ENCODE measurements around the gene KCNJ4.
"Not testable (repeated sequence)": the region's sequence is repeated elsewhere in the genome, so short reads cannot be mapped to it uniquely, and the experiment has no call there.

Gene KCNJ4

DNA sequence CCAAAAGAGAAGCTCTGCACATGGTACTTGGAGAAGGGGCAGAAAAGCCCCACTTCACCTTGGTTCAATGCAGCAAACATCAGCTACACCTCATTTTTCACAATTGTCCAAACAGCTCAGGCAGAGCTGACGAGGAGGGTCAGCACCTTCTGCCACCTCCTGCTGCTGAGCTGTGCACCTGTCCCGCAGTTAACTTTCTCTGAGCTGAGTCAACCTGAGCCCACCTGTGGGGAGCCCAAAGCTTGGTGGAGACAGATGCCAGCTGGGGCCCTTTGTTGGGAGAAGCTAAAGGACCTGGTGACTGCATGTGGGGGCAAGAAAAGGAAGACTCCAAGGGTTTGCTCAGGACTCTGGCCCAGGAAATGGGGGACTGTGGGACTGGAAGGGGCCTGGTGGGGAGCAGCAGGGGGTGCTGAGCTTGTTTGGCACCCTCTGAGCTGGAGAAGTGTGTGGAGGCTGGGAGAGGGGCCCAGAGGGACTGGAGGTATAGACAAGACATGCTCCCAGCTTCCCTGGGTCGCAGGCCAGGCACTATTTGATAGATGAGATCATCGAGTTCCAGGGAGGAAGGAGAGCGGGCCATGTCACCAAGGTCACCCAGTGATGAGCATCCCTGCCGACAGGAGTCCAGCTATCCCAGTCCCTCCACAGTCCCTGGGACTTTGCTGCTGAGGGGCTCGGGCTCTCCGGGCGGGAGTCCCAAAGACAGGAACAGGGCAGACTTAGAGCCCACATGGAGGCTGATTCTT lies 53.5 kb downstream of the KCNJ4 start:
- ATAC-seq = no peak
- Mint-ChIP-seq H3K27me3 (no peaks in the 10 kb centered on the region), H3K9me3 (no peaks in the 10 kb centered on the region), H3K4me1 (peaks cover 23% of the 10 kb centered on the region), H3K36me3 (peaks cover 7% of the 10 kb centered on the region), H3K27ac (no peak overlapping the region), H3K4me3 (no peak overlapping the region)

GRCh38 chr22:38400256-38400655 lies 54.7 kb downstream of the KCNJ4 start:
- not testable (repeated sequence) for H3K4me3 Mint-ChIP-seq, H3K27me3 Mint-ChIP-seq, H3K9me3 Mint-ChIP-seq, ATAC-seq, H3K27ac Mint-ChIP-seq
- H3K36me3 Mint-ChIP-seq = peaks cover 11% of the 10 kb centered on the region
- peaks cover 36% of the 10 kb centered on the region for H3K4me1 Mint-ChIP-seq

DNA sequence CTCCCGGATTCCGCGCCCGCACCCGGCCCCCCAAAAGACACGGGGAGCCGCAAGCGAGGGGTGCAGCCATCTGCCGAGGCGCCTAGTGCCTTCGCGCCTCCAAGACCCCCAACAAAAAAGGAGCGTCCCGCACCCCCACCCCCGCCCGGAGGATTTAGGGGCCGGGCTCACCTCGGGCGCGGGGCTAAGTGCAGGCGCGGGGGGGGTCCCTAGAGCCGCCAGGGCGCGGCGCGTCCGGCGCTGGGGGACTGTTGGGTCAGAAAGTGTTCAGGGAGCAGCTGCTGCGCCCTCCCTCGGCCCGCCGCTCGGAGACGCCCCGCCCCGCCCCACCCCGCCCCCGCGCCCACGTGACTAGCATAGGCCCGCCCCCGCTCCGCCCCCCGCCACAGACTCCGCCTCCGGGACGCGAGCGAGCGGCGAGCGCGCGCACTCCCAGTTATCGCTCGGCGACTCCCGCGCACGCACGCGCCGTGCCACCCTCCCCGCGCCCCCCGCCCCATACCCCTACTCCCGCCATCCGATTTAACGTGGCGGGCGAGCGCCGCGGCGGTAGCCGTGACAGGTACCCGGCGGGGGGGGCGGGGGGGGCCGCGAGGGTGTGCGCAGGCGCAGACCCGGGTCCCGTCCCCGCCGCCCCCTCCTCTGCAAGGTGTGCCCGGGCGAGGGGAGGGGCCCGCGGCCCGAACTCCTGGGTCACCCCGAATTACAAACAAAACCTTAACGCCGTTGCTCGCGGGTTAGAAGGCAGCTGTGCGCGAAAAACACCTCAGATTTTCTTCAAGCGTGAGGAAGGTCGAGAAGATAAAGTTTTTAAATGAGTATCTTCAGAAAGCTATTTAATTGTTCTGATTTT lies 56.2 kb downstream of the KCNJ4 start:
- Mint-ChIP-seq H3K36me3 (peaks cover 11% of the 10 kb centered on the region), H3K4me3 (peak overlapping the region; percentile 96), H3K9me3 (no peaks in the 10 kb centered on the region), H3K4me1 (peaks cover 50% of the 10 kb centered on the region), H3K27ac (peak overlapping the region; percentile 92), H3K27me3 (no peaks in the 10 kb centered on the region)
- ATAC-seq = peak; percentile 86

DNA sequence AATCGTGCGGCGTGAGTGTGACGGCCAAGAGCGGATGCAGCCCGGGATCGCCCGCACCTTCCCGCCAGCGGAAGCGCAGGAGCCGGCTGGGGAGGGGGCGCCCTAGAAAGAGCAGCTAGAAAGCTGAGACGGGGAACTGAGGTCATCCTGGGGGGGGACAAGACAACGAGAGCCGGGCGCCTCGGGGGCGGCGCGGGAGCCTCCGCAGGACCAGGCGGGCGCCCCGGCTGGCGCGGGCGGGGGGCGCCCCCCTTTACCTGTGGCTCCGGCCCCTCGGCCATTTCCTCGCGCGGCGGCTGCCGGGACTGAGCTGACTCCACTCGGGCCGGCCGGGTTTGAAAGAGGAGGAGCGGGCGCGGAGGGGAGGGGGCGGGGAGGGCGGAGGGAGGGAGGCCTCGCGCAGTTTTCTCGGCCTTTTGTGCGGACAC lies 56.8 kb downstream of the KCNJ4 start:
- Mint-ChIP-seq H3K4me3 (peak overlapping the region; percentile 96), H3K27ac (peak overlapping the region; percentile 92), H3K4me1 (peaks cover 50% of the 10 kb centered on the region), H3K36me3 (peaks cover 11% of the 10 kb centered on the region)
- peak; percentile 67 for ATAC-seq
- not testable (repeated sequence) for H3K9me3 Mint-ChIP-seq, H3K27me3 Mint-ChIP-seq

DNA sequence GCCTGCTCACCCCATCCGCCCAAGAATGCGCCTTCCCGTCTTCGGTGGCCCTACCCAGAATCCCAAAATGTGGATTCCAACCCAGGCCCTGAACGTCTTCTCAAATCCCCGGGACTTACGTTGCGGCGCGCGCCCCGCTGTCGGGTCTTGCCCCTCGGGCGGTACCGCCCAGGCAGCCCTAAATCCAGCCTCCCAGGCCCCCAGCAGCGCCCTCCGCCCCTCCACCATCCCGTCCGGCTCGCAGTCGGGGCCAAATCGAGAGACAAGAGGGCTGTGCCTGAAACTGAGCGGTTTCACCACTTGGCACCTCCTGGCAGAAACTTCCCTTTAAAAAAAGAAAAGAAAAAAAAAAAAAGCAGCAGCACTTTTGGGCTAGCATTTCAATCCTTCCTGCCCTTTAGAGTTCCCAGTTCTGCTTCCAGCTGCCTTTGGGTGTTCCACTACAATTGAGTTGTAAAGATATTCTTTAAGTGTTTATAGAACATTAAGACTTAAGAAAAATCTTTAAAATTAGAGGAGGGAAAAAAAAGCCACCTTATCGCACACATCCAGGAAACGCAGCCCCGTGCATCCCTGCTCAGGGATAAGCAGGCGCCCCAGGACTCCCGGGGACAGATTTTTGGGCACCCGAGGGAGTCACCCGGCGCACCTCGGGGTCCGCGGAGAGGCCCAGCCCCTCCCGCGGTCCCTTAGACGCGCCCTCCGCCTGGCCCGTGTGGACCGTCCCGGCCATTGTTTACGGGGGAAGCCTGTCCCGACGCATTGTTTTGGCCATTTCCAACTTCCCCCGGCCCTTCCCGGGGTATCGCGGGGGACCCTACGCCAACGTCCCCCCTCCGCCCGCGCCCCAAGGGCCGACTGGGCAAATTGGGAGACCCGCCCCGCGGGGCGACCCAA lies 57.6 kb downstream of the KCNJ4 start:
- Mint-ChIP-seq H3K27me3 (no peaks in the 10 kb centered on the region), H3K4me1 (peaks cover 49% of the 10 kb centered on the region), H3K36me3 (peaks cover 11% of the 10 kb centered on the region), H3K9me3 (no peaks in the 10 kb centered on the region), H3K4me3 (peak overlapping the region; percentile 96), H3K27ac (peak overlapping the region; percentile 92)
- ATAC-seq = peak; percentile 61

DNA sequence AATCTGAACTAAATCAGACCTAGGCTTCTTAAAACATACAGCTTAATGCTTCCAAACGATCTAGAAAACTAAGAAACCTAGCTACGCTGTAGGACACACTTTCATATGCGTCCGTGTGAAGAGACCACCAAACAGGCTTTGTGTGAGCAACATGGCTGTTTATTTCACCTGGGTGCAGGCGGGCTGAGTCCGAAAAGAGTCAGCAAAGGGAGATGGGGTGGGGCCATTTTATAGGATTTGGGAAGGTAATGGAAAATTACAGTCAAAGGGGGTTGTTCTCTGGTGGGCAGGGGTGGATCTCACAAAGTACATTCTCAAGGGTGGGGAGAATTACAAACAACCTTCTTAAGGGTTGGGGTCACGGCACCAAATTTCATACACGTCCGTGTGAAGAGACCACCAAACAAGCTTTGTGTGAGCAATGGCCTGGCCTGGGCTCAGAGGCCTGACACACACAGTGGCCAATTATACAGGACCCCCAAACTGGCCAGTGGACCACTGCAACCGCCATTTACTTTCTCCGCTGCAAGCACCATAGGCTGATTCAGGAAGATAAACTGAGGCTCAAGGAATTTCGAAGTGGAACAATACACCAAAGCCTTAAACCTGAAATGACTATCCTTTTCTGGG lies 58.4 kb downstream of the KCNJ4 start:
- H3K27me3 Mint-ChIP-seq, ATAC-seq, H3K9me3 Mint-ChIP-seq: not testable (repeated sequence)
- H3K4me3 Mint-ChIP-seq = peak overlapping the region; percentile 96
- peak overlapping the region; percentile 92 for H3K27ac Mint-ChIP-seq
- H3K36me3 Mint-ChIP-seq = peaks cover 11% of the 10 kb centered on the region
- peaks cover 48% of the 10 kb centered on the region for H3K4me1 Mint-ChIP-seq

GRCh38 chr22:38395944-38396343 lies 59.1 kb downstream of the KCNJ4 start:
- H3K4me1 Mint-ChIP-seq = peaks cover 51% of the 10 kb centered on the region
- not testable (repeated sequence) for ATAC-seq, H3K27me3 Mint-ChIP-seq, H3K9me3 Mint-ChIP-seq
- peak overlapping the region; percentile 92 for H3K27ac Mint-ChIP-seq
- H3K4me3 Mint-ChIP-seq = peak overlapping the region; percentile 96
- H3K36me3 Mint-ChIP-seq = peaks cover 11% of the 10 kb centered on the region

GRCh38 chr22:38394929-38395624 lies 59.9 kb downstream of the KCNJ4 start:
- peak overlapping the region; percentile 92 for H3K27ac Mint-ChIP-seq
- peaks cover 60% of the 10 kb centered on the region for H3K4me1 Mint-ChIP-seq
- H3K4me3 Mint-ChIP-seq = peak overlapping the region; percentile 96
- H3K36me3 Mint-ChIP-seq = peaks cover 11% of the 10 kb centered on the region
- peak; percentile 40 for ATAC-seq
- H3K27me3 Mint-ChIP-seq, H3K9me3 Mint-ChIP-seq: not testable (repeated sequence)

DNA sequence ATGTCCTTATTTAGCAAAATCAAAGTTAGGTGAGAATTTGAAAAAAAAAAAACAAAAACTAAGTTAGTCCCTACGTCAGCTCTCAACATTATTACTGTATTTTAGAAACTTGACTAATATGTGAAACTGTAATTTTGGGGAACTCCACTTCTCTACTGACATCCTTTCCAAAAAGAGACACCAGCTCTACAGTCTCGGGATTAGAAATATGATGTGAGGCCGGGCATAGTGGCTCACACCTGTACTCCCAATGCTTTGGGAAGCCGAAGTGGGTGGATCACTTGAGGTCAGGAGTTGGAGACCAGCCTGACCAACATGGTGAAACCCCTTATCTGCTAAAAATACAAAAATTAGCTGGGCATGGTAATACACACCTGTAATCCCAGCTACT lies 65.6 kb downstream of the KCNJ4 start:
- peak overlapping the region; percentile 56 for H3K27ac Mint-ChIP-seq

GRCh38 chr22:38388506-38389427 lies 66.2 kb downstream of the KCNJ4 start:
- ATAC-seq, H3K27me3 Mint-ChIP-seq, H3K9me3 Mint-ChIP-seq, H3K36me3 Mint-ChIP-seq: not testable (repeated sequence)
- Mint-ChIP-seq H3K4me1 (peaks cover 47% of the 10 kb centered on the region), H3K4me3 (peak overlapping the region; percentile 44), H3K27ac (peak overlapping the region; percentile 56)

More for the DNA sequence above, 65.6 kb downstream of the KCNJ4 start:
- H3K27me3 Mint-ChIP-seq, H3K36me3 Mint-ChIP-seq, H3K9me3 Mint-ChIP-seq: not testable (repeated sequence)
- peak; percentile 78 for ATAC-seq
- H3K4me1 Mint-ChIP-seq = peaks cover 51% of the 10 kb centered on the region
- peak overlapping the region; percentile 44 for H3K4me3 Mint-ChIP-seq

DNA sequence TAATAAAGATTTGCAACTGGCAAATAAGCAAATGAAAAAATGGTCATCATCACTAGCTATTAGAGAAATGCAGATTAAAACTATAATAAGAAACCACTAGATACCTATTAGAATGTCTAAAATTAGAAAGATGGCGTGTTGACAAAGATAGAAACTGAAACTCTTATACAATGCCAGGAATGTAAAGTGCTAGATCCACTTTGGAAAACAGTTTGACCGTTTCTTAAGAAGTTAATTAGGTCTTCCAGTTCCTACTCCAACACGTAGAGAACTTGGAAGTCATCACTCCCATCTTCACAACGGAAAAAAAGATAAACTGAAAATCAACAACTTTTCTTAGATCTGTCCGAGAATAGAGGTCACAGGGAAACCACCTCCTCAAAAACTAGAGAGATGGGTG lies 68.1 kb downstream of the KCNJ4 start:
- H3K27me3 Mint-ChIP-seq, H3K9me3 Mint-ChIP-seq, ATAC-seq: not testable (repeated sequence)
- Mint-ChIP-seq H3K4me1 (peaks cover 54% of the 10 kb centered on the region), H3K4me3 (peak overlapping the region; percentile 64), H3K36me3 (peaks cover 19% of the 10 kb centered on the region), H3K27ac (peak overlapping the region; percentile 81)

- Mint-ChIP-seq H3K9me3 (no peaks in the 10 kb centered on the region), H3K36me3 (peaks cover 36% of the 10 kb centered on the region), H3K27ac (peak overlapping the region; percentile 50), H3K27me3 (no peaks in the 10 kb centered on the region), H3K4me3 (peak overlapping the region; percentile 5), H3K4me1 (peaks cover 43% of the 10 kb centered on the region)
- no peak for ATAC-seq
Measured at GRCh38 chr22:38383417-38383816, 71.6 kb downstream of the KCNJ4 start.

DNA sequence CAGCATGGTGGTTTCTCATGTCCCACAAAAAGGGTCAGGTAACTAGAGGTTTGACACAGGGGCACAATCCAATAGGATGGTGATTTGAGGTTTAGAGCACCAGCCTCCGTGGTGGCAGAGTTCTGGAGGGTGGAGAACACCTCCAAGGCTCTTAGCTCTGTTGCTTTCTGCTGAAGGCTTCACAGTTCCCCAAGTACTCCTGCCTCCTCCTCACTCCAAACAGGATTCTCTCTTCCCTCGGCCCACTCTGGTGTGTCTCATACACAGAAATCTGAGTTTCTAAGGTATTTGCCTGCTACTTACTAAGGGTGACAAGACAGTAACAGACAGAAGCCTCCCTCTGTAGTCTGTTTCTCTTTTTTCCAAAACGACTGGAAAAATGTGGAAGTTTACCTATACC lies 73.6 kb downstream of the KCNJ4 start:
- ATAC-seq, H3K9me3 Mint-ChIP-seq, H3K4me3 Mint-ChIP-seq, H3K27me3 Mint-ChIP-seq: not testable (repeated sequence)
- Mint-ChIP-seq H3K4me1 (peaks cover 39% of the 10 kb centered on the region), H3K27ac (peak overlapping the region; percentile 55), H3K36me3 (peaks cover 50% of the 10 kb centered on the region)

Data from stimulated activated memory B cell treated with anti-CD40 and anti-IgM and Interleukin-4, amounts not matched to agents 10 μg/mL and 1 μg/mL and 100 μg/mL, for 72 hours (primary cell).